Activated CD8-positive, alpha-beta memory T cell treated with anti-CD3 and anti-CD28 coated beads, Interleukin-2, amount 50 U/mL, for 48 hours (primary cell): ENCODE measurements around the gene HAVCR2.
"Not testable (repeated sequence)": the region's sequence is repeated elsewhere in the genome, so short reads cannot be mapped to it uniquely, and the experiment has no call there.

Source experiments
- DNase-seq: peaks from one replicate; pipeline ENCODE4 v3.0.0-alpha.2; 2020

The HAVCR2 gene

GRCh38 chr5:157088342-157088990, 20.4 kb downstream of the HAVCR2 start:
- no peak for DNase-seq

- DNase-seq = no peak
These were observed 22.0 kb downstream of the HAVCR2 start for GRCh38 chr5:157086751-157087359.

GRCh38 chr5:157085930-157086329, 22.9 kb downstream of the HAVCR2 start:
- DNase-seq = no peak

GRCh38 chr5:157080286-157080685, 28.6 kb downstream of the HAVCR2 start:
- DNase-seq = no peak

GRCh38 chr5:157076558-157076957, 32.3 kb downstream of the HAVCR2 start:
- no peak for DNase-seq

GRCh38 chr5:157072508-157072907, 36.3 kb downstream of the HAVCR2 start:
- DNase-seq = peak; percentile 60

- no peak for DNase-seq
These were observed 38.9 kb downstream of the HAVCR2 start for GRCh38 chr5:157069949-157070348.

- no peak for DNase-seq
These were observed 40.1 kb downstream of the HAVCR2 start for GRCh38 chr5:157068785-157069184.

GRCh38 chr5:157068339-157068738, 40.5 kb downstream of the HAVCR2 start:
- DNase-seq = no peak

GRCh38 chr5:157067005-157067404, 41.8 kb downstream of the HAVCR2 start:
- no peak for DNase-seq

- no peak for DNase-seq
These were observed 42.8 kb downstream of the HAVCR2 start for GRCh38 chr5:157066080-157066479.

- DNase-seq = no peak
These were observed 44.9 kb downstream of the HAVCR2 start for GRCh38 chr5:157063776-157064430.

GRCh38 chr5:157059891-157060290, 49.0 kb downstream of the HAVCR2 start:
- DNase-seq = no peak

- DNase-seq = no peak
These were observed 49.7 kb downstream of the HAVCR2 start, which contains the start of gene HAVCR1 for GRCh38 chr5:157059093-157059539. Gene HAVCR1 (minus strand): TSS chr5:157059116. CDS start chr5:157057943, 1,173 bp downstream.

GRCh38 chr5:157057459-157058370, 51.1 kb downstream of the HAVCR2 start:
- DNase-seq = no peak

GRCh38 chr5:157056848-157057247, 52.0 kb downstream of the HAVCR2 start:
- not testable (repeated sequence) for DNase-seq

- no peak for DNase-seq
These were observed 57.1 kb downstream of the HAVCR2 start for GRCh38 chr5:157051604-157052245.

- DNase-seq = no peak
These were observed 58.8 kb downstream of the HAVCR2 start for GRCh38 chr5:157050050-157050449.

- DNase-seq = no peak
These were observed 59.2 kb downstream of the HAVCR2 start for GRCh38 chr5:157049605-157050004.

- DNase-seq = no peak
These were observed 60.9 kb downstream of the HAVCR2 start for GRCh38 chr5:157047898-157048297.

GRCh38 chr5:157047016-157047415, 61.8 kb downstream of the HAVCR2 start:
- not testable (repeated sequence) for DNase-seq

GRCh38 chr5:157046041-157046440, 62.8 kb downstream of the HAVCR2 start:
- DNase-seq = no peak
